Measurements from ENCODE around the gene TAF11L3.

DNA sequence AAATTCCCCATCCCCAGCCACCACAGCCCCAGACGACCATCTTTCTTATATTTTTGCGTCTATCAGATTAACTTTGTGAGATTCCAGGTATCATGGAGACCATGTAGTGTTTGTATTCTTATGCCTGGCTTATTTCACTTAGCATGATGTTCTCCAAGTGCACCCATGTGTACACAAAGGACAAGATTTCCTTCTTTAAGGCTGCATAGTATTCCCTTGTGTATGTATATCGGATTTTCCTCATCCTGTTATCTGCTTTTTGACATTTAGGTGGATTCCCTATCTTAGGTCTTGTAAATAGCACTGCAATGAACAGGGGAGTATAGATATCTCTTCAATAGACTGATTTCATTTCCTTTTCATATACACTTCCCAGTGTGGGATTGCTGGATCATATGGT, 25.4 kb upstream of the TAF11L3 start:
- TF ChIP-seq POLR2A (IDR thresholded peaks at IDR 0.05; ENCODE audit: low read depth, low read length) (no peak), POLR2AphosphoS5 (IDR thresholded peaks at IDR 0.05; ENCODE audit: low read depth, low read length) (no peak), TAF1 (IDR thresholded peaks at IDR 0.05; ENCODE audit: borderline replicate concordance, low read depth, low read length) (no peak)
